LNCaP clone FGC (cell line): ENCODE measurements around the gene PRKCH.

Source experiments
- DNase-seq: peaks from one replicate; pipeline ENCODE4 v3.0.0-alpha.2; 2011; ENCODE audit warnings: low read depth
- H3K4me3 ChIP-seq: 2 replicates; pipeline ENCODE4 v1.5.1; 2011; ENCODE audit warnings: mild to moderate bottlenecking, low read depth, low read length, control low read depth
- TF ChIP-seq, protein P1 (sequence below): IDR thresholded peaks from 2 replicates; pipeline ENCODE4 v1.5.1; 2012; ENCODE audit warnings: mild to moderate bottlenecking; ENCODE audit not compliant: control insufficient read depth, insufficient read depth; ENCODE audit errors: extremely low read depth

PRKCH gene

DNA sequence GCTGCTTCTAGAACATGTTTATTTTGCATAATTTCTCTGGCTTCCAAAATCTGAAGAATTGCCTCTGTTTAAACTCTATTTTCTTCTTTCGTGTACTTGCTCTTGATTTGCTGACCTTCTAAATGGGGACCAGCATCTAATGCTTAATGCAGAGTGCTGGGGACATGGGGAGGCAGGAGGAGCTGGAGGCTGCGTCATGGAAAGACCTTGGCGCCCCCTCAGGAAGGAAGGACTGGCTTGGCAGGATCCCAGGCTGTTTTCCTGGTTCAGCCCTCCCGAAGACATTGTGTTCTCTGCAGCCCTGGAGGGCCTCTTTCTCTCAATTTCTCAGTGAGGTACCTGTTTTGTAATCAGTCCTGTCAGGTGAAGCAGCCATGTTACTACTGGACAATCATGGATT lies 5.5 kb downstream of the PRKCH start:
- TF ChIP-seq, protein P1, sequence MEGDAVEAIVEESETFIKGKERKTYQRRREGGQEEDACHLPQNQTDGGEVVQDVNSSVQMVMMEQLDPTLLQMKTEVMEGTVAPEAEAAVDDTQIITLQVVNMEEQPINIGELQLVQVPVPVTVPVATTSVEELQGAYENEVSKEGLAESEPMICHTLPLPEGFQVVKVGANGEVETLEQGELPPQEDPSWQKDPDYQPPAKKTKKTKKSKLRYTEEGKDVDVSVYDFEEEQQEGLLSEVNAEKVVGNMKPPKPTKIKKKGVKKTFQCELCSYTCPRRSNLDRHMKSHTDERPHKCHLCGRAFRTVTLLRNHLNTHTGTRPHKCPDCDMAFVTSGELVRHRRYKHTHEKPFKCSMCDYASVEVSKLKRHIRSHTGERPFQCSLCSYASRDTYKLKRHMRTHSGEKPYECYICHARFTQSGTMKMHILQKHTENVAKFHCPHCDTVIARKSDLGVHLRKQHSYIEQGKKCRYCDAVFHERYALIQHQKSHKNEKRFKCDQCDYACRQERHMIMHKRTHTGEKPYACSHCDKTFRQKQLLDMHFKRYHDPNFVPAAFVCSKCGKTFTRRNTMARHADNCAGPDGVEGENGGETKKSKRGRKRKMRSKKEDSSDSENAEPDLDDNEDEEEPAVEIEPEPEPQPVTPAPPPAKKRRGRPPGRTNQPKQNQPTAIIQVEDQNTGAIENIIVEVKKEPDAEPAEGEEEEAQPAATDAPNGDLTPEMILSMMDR: no peak
- DNase-seq: no peak
- no peak overlapping the region for H3K4me3 ChIP-seq

DNA sequence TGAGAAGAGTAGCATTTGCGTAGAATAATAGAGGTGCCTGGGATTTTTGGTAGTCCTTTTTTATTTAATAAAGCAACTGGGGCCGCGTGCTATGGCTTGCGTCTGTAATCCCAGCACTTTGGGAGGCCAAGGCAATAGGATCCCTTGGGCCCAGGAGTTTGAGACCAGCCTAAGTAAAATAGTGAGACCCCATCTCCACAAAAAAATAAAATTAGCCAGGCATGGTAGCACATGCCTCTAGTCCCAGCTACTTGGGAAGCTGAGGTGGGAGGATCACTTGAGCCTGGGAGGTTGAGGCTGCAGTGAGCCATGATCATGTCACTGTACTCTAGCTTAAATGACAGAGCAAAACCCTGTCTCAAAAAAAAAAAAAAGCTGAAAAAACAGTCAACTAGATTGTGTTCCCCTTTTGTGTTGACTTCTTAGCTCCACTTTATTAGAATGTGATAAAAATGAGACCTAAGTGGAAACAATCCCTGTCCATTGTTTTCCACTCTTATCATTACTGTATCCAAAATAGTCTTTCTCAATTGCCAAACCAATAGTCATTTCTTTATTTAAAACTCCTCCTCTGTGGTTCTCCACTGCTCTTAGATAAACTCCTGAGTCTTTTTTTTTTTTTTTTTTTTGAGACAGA lies 7.4 kb downstream of the PRKCH start:
- H3K4me3 ChIP-seq: no peak overlapping the region
- TF ChIP-seq, protein P1: no peak
- no peak for DNase-seq

DNA sequence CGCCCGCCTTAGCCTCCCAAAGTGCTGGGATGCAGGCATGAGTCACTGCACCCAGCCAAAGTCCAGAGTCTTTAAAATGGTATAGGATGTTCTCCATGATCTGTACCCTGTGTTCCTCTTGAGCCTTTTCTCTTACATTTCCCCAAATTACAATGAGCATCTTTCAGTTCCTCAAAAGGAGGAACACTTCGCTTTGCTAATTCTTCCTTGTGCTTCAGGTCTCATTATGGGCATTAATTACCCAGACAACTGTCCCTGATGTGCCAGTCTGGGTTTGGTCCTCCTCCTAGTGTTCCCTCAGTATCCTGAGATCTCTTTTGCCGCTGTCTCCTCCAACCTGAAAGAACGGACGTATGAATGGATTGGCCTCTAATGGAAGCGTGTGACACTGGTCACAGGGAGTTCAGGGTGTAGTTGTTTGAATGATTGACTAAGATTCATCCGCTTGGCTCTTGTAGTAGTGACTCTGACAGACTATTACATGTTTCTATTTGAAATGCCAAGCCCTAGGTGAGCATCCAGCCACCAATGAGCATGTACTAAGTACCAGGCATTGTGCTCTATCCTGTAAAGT lies 8.2 kb downstream of the PRKCH start:
- TF ChIP-seq, protein P1: no peak
- H3K4me3 ChIP-seq: no peak overlapping the region
- DNase-seq: no peak

DNA sequence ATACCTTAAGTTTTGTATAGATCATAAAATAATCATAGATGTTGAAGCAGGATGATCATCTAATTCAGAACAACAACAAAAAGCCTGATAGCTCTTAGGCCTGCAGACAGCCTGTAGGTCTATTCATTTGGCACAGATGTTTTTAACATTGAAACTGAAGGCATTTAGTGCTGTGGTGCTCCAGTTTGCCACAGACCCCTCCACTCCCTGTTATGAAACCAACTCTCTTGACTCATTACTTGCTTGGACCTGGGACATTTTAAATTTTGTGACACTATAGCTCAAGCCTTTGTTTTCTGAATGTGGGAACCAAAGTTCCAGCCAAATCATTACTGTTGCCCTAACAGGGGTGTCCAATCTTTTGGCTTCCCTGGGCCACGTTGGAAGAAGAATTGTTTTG lies 9.1 kb downstream of the PRKCH start:
- DNase-seq: no peak
- TF ChIP-seq, protein P1: no peak
- H3K4me3 ChIP-seq: no peak overlapping the region

DNA sequence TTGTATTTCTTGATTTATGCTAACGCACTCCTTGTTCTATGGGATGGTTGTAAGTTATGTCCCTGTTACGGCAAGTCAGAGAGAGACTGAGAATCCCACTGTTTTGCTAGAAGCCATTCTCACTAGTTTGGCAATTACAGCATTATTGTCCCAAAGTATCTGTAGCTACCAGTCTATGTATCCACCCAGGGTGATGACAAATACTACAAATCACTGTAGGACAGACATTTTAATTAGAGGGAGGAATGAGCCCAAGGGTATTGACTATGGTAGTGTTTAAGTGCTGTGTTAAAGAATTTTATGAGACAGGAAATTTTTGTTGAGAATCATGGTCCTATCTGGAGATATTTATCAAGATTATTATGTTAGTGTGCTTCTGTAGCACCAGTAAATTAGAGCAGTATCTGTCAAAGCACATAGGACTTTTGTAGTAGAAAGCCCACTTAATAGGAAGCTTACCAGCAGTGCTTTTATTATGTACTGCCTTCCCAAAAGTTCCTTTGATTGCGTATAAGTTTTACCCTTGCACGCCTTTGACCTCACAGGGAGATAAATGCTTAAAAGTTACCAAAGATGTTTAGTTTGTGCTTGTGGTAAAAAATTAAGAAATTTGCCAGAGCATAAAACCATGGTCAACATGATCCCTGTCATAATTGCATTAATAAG lies 10.7 kb downstream of the PRKCH start:
- no peak for DNase-seq
- H3K4me3 ChIP-seq: no peak overlapping the region
- TF ChIP-seq, protein P1: no peak

DNA sequence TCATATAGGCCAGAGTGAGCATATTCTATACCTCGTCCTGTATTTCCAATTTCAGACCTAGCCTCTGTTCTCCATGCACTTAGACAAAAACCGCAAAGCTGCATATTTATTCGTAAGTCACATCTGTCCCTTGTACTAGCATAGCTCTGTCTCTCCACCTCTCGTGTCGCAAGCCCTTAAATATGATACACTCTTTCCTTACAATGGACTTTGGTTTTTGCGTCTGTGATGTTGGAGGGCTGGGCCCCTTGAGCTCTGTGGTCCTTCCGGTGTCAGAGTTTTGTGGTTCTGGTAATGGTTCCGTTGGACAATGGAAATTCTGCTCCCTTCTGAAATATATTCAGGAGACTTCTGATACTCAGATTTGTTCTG lies 11.3 kb downstream of the PRKCH start:
- TF ChIP-seq, protein P1: no peak
- H3K4me3 ChIP-seq: no peak overlapping the region
- DNase-seq: no peak
